Measurements from ENCODE around the gene PTPN11. TPM values are rescaled to one million over a fixed set of nuclear protein-coding genes. Genes with fewer than 3 reads are reported as not detected.

The PTPN11 gene
- total RNA-seq, 4 donors from 2014 or later, result 124 to 245 (median 169) TPM

GRCh38 chr12:112513471-112513870 lies 94.7 kb downstream of the PTPN11 start:
- no peak for TF ChIP-seq CTCF (IDR thresholded peaks at IDR 0.05; ENCODE audit: low read depth)

GRCh38 chr12:112514456-112514855 lies 95.7 kb downstream of the PTPN11 start:
- no peak for TF ChIP-seq CTCF (IDR thresholded peaks at IDR 0.05; ENCODE audit: low read depth)

DNA sequence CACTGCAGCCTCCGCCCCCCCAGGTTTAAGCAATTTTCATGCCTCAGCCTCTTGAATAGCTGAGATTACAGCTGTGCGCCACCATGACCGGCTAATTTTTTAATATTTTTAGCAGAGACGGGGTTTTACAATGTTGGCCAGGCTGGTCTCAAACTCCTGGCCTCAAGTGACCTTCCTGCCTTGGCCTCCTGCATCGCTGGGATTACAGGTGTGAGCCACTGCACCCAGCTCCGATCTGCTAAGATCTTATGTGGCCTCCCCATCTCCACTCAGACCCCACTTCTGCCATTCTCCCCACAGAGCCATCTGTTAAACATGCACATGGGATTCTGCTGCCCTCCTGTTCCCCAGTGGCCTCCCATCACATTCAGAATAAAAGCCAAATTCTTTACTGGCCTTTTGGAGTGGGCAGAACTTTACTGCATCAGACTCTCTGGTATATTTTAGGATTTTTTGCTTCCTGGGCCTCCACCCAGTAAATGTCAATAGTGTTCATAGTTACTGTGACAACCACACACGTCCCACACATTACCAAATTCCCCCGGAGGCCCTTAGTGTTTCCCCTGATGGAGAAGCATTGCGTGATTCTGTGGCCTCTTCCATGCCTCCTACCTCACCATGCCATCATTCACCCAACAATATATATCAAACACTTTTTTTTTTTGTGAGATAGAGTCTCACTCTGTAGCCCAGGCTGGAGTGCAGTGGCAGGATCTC lies 96.3 kb downstream of the PTPN11 start:
- no peak for TF ChIP-seq CTCF (IDR thresholded peaks at IDR 0.05; ENCODE audit: low read depth)

DNA sequence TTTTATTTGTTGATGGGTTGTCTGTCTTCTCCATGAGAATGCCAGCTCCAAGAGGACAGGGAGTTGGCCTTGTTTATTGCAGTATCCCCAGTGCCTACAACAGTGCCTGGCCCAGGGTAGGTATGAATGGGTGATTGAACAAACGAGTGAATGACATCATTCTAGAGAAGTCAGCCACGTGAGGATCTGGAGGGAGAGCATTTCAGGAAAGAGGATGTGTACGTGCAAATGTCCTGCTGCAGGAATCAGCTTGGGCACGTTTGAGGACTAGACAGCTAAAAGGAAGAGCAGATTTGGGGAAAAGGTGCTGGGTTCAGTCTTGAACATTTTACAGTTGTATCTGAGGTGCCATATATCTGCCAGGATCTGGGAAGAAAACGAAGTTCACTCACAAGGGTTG lies 97.1 kb downstream of the PTPN11 start:
- no peak for TF ChIP-seq CTCF (IDR thresholded peaks at IDR 0.05; ENCODE audit: low read depth)

GRCh38 chr12:112517730-112518364 lies 99.1 kb downstream of the PTPN11 start:
- TF ChIP-seq CTCF (IDR thresholded peaks at IDR 0.05; ENCODE audit: low read depth), result no peak

GRCh38 chr12:112518365-112518735 lies 99.6 kb downstream of the PTPN11 start:
- TF ChIP-seq CTCF (IDR thresholded peaks at IDR 0.05; ENCODE audit: low read depth), result no peak

DNA sequence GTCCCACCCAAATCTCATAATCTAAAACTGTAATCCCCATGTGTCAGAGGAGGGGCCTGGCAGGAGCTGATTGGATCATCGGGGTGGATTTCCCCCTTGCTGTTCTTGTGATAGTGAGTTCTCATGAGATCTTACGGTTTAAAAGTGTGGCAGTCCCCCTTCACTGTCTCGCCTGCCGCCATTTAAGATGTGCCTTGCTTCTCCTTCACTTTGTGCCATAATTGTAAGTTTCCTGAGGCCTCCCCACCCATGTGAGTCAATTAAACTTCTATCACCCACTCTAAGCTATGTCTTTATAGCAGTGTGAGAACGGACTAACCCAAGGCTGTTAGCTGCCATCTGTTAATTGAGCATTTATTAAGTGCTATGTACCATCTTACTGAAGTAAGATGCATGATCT lies 105.1 kb downstream of the PTPN11 start:
- no peak for TF ChIP-seq CTCF (IDR thresholded peaks at IDR 0.05; ENCODE audit: low read depth)
